Lung (tissue), 12 donors: ENCODE measurements around the gene ARHGEF4. TPM values are rescaled to one million over a fixed set of nuclear protein-coding genes. Genes with fewer than 3 reads are reported as not detected.
A peak's percentile ranks its signal among the peaks of the same experiment; 100 is the strongest.

Experiments
- ATAC-seq: fragments of 200-7000 bp; cut with Tn5 transposase; one replicate; pipeline ENCODE4 v1.9.1; 2020; ENCODE audit warnings: moderate number of reproducible peaks; ENCODE audit not compliant: insufficient read depth, low FRiP score
- DNase-seq, 3 donors: peaks; one replicate each; pipeline ENCODE4 v3.0.0-alpha.2; 2013 to 2017
- H3K27ac ChIP-seq, 2 donors: one replicate each; pipeline ENCODE4 v1.5.1; 2013; ENCODE audit warnings: mild to moderate bottlenecking in 2 of 2, moderate library complexity in 2 of 2, control low read depth in 1 of 2, inconsistent platforms in 1 of 2, low read depth in 1 of 2, low read length in 1 of 2
- H3K27me3 ChIP-seq, 3 donors: one replicate each; pipeline ENCODE4 v1.5.1; 2013; ENCODE audit warnings: low read length in 2 of 3; ENCODE audit not compliant: control insufficient read depth in 3 of 3, insufficient read depth in 3 of 3
- H3K36me3 ChIP-seq, 4 donors: one replicate each; pipeline ENCODE4 v1.5.1; 2013; ENCODE audit warnings: low read length in 4 of 4, mild to moderate bottlenecking in 1 of 4, moderate library complexity in 1 of 4; ENCODE audit not compliant: control insufficient read depth in 4 of 4, insufficient read depth in 4 of 4
- H3K4me1 ChIP-seq, 5 donors: one replicate each; pipeline ENCODE4 v1.5.1; 2013; ENCODE audit warnings: low read length in 5 of 5, mild to moderate bottlenecking in 2 of 5, moderate library complexity in 1 of 5; ENCODE audit not compliant: control insufficient read depth in 5 of 5, insufficient read depth in 5 of 5
- H3K4me3 ChIP-seq: one replicate; pipeline ENCODE4 v1.5.1; 2013; ENCODE audit warnings: mild to moderate bottlenecking, control low read depth, moderate library complexity
- H3K9ac ChIP-seq, 2 donors: one replicate each; pipeline ENCODE4 v1.5.1; 2013; ENCODE audit warnings: low read length in 2 of 2, control low read depth in 1 of 2; ENCODE audit not compliant: insufficient read depth in 1 of 2
- H3K9me3 ChIP-seq, 4 donors: one replicate each; pipeline ENCODE4 v1.5.1; 2013; ENCODE audit warnings: low read length in 3 of 4, mild to moderate bottlenecking in 1 of 4, moderate library complexity in 1 of 4; ENCODE audit not compliant: control insufficient read depth in 4 of 4, insufficient read depth in 3 of 4
- WGBS, 2 donors: extraction: QIAGEN DNeasy Blood & Tissue Kit; methylation state at CpG; one replicate each; pipeline ENCODE4 v1.1.7; 2013; 5-methylcytosine and 5-hydroxymethylcytosine counted together
- polyA plus RNA-seq, 2 donors: library from polyadenylated mRNA; stranded (reverse); fragments of 200-250 nt; gene quantifications; one replicate each; pipeline ENCODE4 v1.2.1, GENCODE V29; 2013
- total RNA-seq, 2 donors: library from RNA; depleted of rRNA in 1 of 2; stranded (reverse); fragments of >200 nt in 1 of 2; gene quantifications; one replicate each; pipeline ENCODE4 v1.2.1, GENCODE V29; 2014 to 2021
- TF ChIP-seq, protein P1 (sequence below): IDR thresholded peaks from 2 replicates; pipeline ENCODE4 v1.5.1; 2012; ENCODE audit warnings: mild to moderate bottlenecking; ENCODE audit errors: control extremely low read depth, extremely low read depth
- donor health status: control.
- donor health status: control.
- donor health status: Bipolar disorder and iron deficiency.
- donor health status: healthy.
- donor health status: DM: yes; HTN: yes; CAD: no.

Gene ARHGEF4
- total and polyA plus RNA-seq, 4 donors = 1.8 to 15.9 (median 6.9) TPM

DNA sequence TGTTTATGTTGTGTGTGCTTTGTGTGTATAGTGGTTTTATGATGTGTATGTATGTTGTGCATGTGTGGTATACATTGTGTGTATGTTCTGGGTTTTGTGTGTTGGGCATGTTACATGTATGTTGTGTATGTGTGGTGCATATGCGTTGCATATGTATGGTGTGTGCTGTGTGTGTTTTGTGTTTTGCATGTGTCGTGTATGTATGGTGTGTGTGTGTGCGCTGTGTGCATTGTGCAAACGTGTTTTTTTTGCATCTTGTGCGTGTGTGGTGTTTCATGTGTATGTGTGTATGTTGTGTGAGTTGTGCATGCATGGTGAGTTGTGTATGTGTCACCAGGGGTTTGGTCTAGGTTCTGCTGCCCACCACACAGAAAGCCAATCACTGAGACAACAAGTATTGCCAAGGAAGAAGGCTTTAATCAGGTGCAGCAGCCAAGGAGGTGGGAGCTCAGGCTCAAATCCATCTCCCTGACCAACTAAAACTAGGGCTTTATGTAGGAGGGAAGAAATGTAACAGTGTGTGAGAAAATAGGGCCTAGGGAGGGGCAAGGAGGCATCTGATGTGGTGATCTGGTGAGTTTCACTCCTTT, 140.8 kb downstream of the ARHGEF4 start:
- DNase-seq (no peak), ATAC-seq (no peak)
- no peaks in the 10 kb centered on the region for H3K27me3 ChIP-seq
- no peak overlapping the region for H3K4me3 ChIP-seq
- H3K4me1 ChIP-seq = no peaks in the 10 kb centered on the region
- H3K9ac ChIP-seq = no peak overlapping the region
- no peak overlapping the region for H3K27ac ChIP-seq
- 95 to 96% methylated on average over 5 of the region's 5 CpGs for WGBS, 2 donors
- H3K36me3 ChIP-seq = no peaks in the 10 kb centered on the region
- TF ChIP-seq, protein P1, sequence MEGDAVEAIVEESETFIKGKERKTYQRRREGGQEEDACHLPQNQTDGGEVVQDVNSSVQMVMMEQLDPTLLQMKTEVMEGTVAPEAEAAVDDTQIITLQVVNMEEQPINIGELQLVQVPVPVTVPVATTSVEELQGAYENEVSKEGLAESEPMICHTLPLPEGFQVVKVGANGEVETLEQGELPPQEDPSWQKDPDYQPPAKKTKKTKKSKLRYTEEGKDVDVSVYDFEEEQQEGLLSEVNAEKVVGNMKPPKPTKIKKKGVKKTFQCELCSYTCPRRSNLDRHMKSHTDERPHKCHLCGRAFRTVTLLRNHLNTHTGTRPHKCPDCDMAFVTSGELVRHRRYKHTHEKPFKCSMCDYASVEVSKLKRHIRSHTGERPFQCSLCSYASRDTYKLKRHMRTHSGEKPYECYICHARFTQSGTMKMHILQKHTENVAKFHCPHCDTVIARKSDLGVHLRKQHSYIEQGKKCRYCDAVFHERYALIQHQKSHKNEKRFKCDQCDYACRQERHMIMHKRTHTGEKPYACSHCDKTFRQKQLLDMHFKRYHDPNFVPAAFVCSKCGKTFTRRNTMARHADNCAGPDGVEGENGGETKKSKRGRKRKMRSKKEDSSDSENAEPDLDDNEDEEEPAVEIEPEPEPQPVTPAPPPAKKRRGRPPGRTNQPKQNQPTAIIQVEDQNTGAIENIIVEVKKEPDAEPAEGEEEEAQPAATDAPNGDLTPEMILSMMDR = no peak
- H3K9me3 ChIP-seq = peaks cover 0 to 11% (median 1%) of the 10 kb centered on the region in 4 donors

DNA sequence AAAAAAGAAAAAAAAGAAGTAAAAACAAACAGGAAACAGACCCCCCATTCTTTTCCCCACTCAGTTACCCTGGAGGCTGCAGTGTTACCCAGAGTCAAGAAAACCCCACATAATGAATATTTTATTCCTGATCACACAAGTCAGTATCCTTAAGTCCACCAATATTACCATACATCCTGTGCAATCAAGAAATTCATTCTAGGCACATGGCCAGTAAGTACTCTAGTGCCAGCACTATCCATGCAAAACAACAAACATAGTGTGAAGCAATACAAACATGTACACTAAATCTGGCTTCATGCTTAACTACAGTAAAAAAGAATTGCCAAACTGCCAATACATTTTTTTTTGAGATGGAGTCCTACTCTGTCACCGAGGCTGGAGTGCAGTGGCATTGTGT, 145.0 kb downstream of the ARHGEF4 start:
- Histone ChIP-seq H3K27ac (no peak overlapping the region), H3K4me3 (no peak overlapping the region), H3K4me1 (peaks cover 0 to 5% (median 0%) of the 10 kb centered on the region in 5 donors), H3K9ac (no peak overlapping the region), H3K9me3 (peaks cover 0 to 10% (median 1%) of the 10 kb centered on the region in 4 donors), H3K27me3 (no peaks in the 10 kb centered on the region), H3K36me3 (no peaks in the 10 kb centered on the region)
- 87 to 92% methylated on average over 1 of the region's 1 CpG for WGBS, 2 donors
- ATAC-seq (no peak), DNase-seq (peak in 2 of 3 donors; percentile 16 to 50)
- TF ChIP-seq, protein P1 = no peak

DNA sequence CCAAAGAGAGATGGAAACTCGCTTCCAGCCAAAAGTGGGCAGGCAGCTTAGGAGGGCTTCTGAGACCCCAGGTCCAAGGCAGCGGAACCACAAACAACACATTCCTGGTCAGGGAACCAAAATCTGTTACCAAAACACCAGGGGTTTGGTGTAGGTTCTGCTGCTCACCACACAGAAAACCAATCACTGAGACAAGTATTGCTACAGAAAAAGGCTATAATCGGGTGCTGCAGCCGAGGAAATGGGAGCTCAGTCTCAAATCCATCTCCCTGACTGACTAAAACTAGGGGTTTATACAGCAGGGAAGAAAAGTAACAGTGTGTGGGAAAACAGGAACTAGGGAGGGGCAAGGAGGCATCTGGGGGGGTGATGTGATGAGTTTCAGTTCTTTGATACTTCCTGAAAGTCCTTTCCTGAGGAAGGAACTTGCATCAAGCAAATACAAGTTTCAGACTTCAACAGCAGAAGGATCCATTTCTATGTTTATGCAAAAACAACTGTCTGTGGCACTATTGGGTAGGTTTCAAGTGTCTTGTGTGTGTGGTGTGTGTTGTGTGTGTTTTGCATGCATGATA, 148.6 kb downstream of the ARHGEF4 start:
- WGBS, 2 donors = 55 to 64% methylated on average over 4 of the region's 4 CpGs
- TF ChIP-seq, protein P1 = no peak
- Histone ChIP-seq H3K27me3 (no peaks in the 10 kb centered on the region), H3K36me3 (no peaks in the 10 kb centered on the region), H3K9ac (no peak overlapping the region), H3K27ac (no peak overlapping the region), H3K4me3 (no peak overlapping the region), H3K4me1 (peaks cover 0 to 5% (median 0%) of the 10 kb centered on the region in 5 donors), H3K9me3 (no peaks in the 10 kb centered on the region)
- no peak for ATAC-seq
- DNase-seq = no peak
